ENCODE results near the gene CTSA. TPM values are rescaled to one million over a fixed set of nuclear protein-coding genes. Genes with fewer than 3 reads are reported as not detected.

CTSA gene
- total RNA-seq (2011; cell fraction: chromatin; rRNA removed; ENCODE audit: low replicate concordance): 129 and 346 TPM in 2 replicates
- total RNA-seq (2011; cell fraction: nucleolus; rRNA removed): 275 and 312 TPM in 2 replicates
- total RNA-seq (2011; cell fraction: nucleoplasm; rRNA removed): 187 and 194 TPM in 2 replicates
- total RNA-seq (2014; rRNA removed): 26.0 and 30.5 TPM in 2 replicates
- 16.1 and 21.2 TPM in 2 replicates for total RNA-seq (2014; rRNA removed; fragmentation: Illumina TruSeq; extraction: Trizol)
- total RNA-seq (2015; rRNA removed; fragmentation: Illumina TruSeq; extraction: Trizol): 40.5 and 42.9 TPM in 2 replicates
- total RNA-seq (2021): 51.9 and 53.0 TPM in 2 replicates
- 28.3 and 44.7 TPM in 2 replicates for polyA plus RNA-seq (2011; rRNA removed)
- 54.6 and 66.3 TPM in 2 replicates for polyA plus RNA-seq (2011; cell fraction: cytosol; rRNA removed)
- 192 and 235 TPM in 2 replicates for polyA plus RNA-seq (2011; cell fraction: nucleus; rRNA removed)
- polyA plus RNA-seq (2012): 60.5 and 80.5 TPM in 2 replicates
- polyA plus RNA-seq (2014; fragmentation: Illumina TruSeq; extraction: Trizol): 60.3 and 61.7 TPM in 2 replicates
- polyA plus RNA-seq (2014; fragmentation: Nextera tagmentation; extraction: Ambion mirVana): 10 to 100 TPM in 1 of 2 experiments, 1 to 10 TPM in 1; 8.8 to 12.4 TPM
- polyA plus RNA-seq (2014; rRNA removed): 47.8 and 51.2 TPM in 2 replicates
- polyA minus RNA-seq (2011; rRNA and poly(A)+ RNA removed): 32.6 and 38.8 TPM in 2 replicates
- polyA minus RNA-seq (2011; cell fraction: cytosol; rRNA and poly(A)+ RNA removed): 32.9 and 38.3 TPM in 2 replicates
- polyA minus RNA-seq (2011; cell fraction: nucleus; rRNA and poly(A)+ RNA removed): 74.4 and 74.6 TPM in 2 replicates
- percentile 70 among the genes with signal in this experiment for Bru-seq, nascent RNA
- BruChase-seq, experiment 1, labeled RNA remaining after a 2-hour chase: percentile 63 among the genes with signal in this experiment
- percentile 73 among the genes with signal in this experiment for BruChase-seq, experiment 2, labeled RNA remaining after a 6-hour chase
- long read RNA-seq, experiment 1, transcript CTSA-207 (2 exons, 2,183 nt): minor isoform, 24 of 135 reads
- long read RNA-seq, experiment 1, transcript CTSA-204 (15 exons, 2,149 nt): major isoform, 54 of 135 reads
- long read RNA-seq, experiment 1, transcript CTSA-203 (14 exons, 1,972 nt): minor isoform, 19 of 135 reads
- long read RNA-seq, experiment 1, partial matches to known transcripts: 23 of 135 reads
- long read RNA-seq, experiment 1, other reads (novel, unspliced or antisense): 14 of 135 reads
- long read RNA-seq, experiment 2, transcript CTSA-203 (14 exons, 1,972 nt): minor isoform, 20 of 82 reads
- long read RNA-seq, experiment 2, transcript CTSA-204 (15 exons, 2,149 nt): major isoform, 34 of 82 reads
- long read RNA-seq, experiment 2, partial matches to known transcripts: 12 of 82 reads
- long read RNA-seq, experiment 2, other reads (novel, unspliced or antisense): 12 of 82 reads
- long read RNA-seq, experiment 3, transcript CTSA-204 (15 exons, 2,149 nt): major isoform, 9 of 14 reads
- long read RNA-seq, experiment 3, partial matches to known transcripts: 0 of 14 reads
- long read RNA-seq, experiment 3, other reads (novel, unspliced or antisense): 1 of 14 reads

DNA sequence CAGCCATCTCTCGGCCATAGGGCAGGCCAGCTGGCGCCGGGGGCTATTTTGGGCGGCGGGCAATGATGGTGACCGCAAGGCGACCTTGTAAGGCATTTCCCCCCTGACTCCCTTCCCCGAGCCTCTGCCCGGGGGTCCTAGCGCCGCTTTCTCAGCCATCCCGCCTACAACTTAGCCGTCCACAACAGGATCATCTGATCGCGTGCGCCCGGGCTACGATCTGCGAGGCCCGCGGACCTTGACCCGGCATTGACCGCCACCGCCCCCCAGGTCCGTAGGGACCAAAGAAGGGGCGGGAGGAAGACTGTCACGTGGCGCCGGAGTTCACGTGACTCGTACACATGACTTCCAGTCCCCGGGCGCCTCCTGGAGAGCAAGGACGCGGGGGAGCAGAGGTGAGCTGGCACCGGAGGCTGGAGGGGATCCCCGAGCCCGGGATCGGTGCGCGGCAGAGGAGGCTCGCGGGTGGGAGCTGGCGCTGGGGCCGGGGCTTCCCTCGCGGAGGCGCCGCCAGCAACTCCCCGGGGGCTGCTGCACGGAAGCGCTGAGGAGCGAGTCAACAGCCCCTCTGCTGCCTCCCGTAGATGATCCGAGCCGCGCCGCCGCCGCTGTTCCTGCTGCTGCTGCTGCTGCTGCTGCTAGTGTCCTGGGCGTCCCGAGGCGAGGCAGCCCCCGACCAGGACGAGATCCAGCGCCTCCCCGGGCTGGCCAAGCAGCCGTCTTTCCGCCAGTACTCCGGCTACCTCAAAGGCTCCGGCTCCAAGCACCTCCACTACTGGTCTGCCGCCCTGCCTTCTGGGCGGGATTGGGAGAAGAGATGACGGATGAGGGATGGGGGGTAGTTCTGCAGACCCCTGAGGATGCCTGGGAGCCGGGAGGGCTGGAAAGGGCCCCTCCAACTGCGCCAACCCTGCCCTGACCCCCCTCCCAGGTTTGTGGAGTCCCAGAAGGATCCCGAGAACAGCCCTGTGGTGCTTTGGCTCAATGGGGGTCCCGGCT lies at the start of gene CTSA, which contains the start of gene NEURL2:
Gene CTSA, plus strand, starts transcription at position 351 of the 999 bp plus-strand sequence. Its CDS starts 234 bp downstream, at position 585.
Gene NEURL2, minus strand, starts transcription at position 224 of the 999 bp plus-strand sequence. Its CDS starts 217 bp downstream, at position 7.
- ATAC-seq: peak; percentile 93
- peak within 1 kb of the TSS; percentile 74 to 94 for H3K9ac ChIP-seq (ENCODE audit: insufficient read depth in 1 of 2, low read depth in 2 of 2, low read length in 2 of 2)
- POLR2A ChIA-PET: interaction anchor here (0.6 to 3.3 kb wide), 6 partner anchors 9 to 43 kb away, joined by 3 to 13 read pairs (median 4); partner anchors contain the start of genes ACOT8 and ZSWIM1
- no peaks in the 10 kb centered on the region for H3K27me3 ChIP-seq (ENCODE audit: control insufficient read depth in 2 of 2, insufficient read depth in 2 of 2, low read length in 2 of 2)
- intact Hi-C loops (cut with micrococcal nuclease): loop anchor here (5.0 kb wide), 1 partner anchor 71 kb away; no protein-coding TSS in a partner anchor
- H2AFZ ChIP-seq (ENCODE audit: low read depth, low read length): peak within 1 kb of the TSS; percentile 96
- no TSS peak for BruUV-seq (replicated peaks)
- peak within 1 kb of the TSS; percentile 69 for H3K4me3 ChIP-seq
- peak within 1 kb of the TSS; percentile 81 for H3K4me2 ChIP-seq (ENCODE audit: insufficient read depth, low read length)
- H3K9me3 ChIP-seq (replicated peaks; ENCODE audit: control insufficient read depth, insufficient read depth, low read depth, low read length): no peaks in the 10 kb centered on the region
- H3K79me2 ChIP-seq (ENCODE audit: control insufficient read depth, insufficient read depth, low read length): peaks cover 7% of the 10 kb centered on the region; the same call in 1 of the 3 replicates
- H3K36me3 ChIP-seq (ENCODE audit: control insufficient read depth, insufficient read depth, low read length): peaks cover 33% of the 10 kb centered on the region; the same call in 2 of the 3 replicates
- in situ Hi-C loops (cut with MboI): no loop called here
- WGBS (ENCODE audit: insufficient coverage, low coverage, missing lambda C conversion rate): under 1% methylated on average over 54 of the region's 78 CpGs
- CTCF ChIA-PET (ENCODE audit: low intra/inter-chr PET ratio): interaction anchor here (0.8 to 2.7 kb wide), 5 partner anchors 91 to 572 kb away, joined by 3 to 9 read pairs (median 3); no protein-coding TSS in a partner anchor
- no peaks in the 10 kb centered on the region for H4K20me1 ChIP-seq (replicated peaks; ENCODE audit: control insufficient read depth, insufficient read depth, low read length)
- H3K4me1 ChIP-seq (replicated peaks in 1 of 2; ENCODE audit: control insufficient read depth in 2 of 2, insufficient read depth in 2 of 2, low read length in 2 of 2): peaks cover 11 to 40% of the 10 kb centered on the region in 2 experiments
- FAIRE-seq: peak; percentile 77
- peak; percentile 96 to 98 (median 97) for DNase-seq (ENCODE audit: extremely low read depth in 1 of 4, low spot score in 3 of 4)
- H3K27ac ChIP-seq (ENCODE audit: extremely low read depth, low read depth, low read length): peak within 1 kb of the TSS; percentile 74
- no peaks in the 10 kb centered on the region for H3K9me1 ChIP-seq (ENCODE audit: control insufficient read depth, insufficient read depth, low read length)
- no peak for TF ChIP-seq NR4A1 (CRISPR knock-in tag; IDR thresholded peaks at IDR 0.05)
- peak; percentile 56; the same call in 1 of the 2 replicates for TF ChIP-seq NR4A1 (tag; IDR thresholded peaks at IDR 0.05)
- TF ChIP-seq, protein P1, sequence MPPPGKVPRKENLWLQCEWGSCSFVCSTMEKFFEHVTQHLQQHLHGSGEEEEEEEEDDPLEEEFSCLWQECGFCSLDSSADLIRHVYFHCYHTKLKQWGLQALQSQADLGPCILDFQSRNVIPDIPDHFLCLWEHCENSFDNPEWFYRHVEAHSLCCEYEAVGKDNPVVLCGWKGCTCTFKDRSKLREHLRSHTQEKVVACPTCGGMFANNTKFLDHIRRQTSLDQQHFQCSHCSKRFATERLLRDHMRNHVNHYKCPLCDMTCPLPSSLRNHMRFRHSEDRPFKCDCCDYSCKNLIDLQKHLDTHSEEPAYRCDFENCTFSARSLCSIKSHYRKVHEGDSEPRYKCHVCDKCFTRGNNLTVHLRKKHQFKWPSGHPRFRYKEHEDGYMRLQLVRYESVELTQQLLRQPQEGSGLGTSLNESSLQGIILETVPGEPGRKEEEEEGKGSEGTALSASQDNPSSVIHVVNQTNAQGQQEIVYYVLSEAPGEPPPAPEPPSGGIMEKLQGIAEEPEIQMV (tag; conservative IDR thresholded peaks at IDR 0.05; ENCODE audit: low read depth): 0 out of 2 replicates have a peak, but pooled peaks have one; percentile 20
- TF ChIP-seq, protein P2, sequence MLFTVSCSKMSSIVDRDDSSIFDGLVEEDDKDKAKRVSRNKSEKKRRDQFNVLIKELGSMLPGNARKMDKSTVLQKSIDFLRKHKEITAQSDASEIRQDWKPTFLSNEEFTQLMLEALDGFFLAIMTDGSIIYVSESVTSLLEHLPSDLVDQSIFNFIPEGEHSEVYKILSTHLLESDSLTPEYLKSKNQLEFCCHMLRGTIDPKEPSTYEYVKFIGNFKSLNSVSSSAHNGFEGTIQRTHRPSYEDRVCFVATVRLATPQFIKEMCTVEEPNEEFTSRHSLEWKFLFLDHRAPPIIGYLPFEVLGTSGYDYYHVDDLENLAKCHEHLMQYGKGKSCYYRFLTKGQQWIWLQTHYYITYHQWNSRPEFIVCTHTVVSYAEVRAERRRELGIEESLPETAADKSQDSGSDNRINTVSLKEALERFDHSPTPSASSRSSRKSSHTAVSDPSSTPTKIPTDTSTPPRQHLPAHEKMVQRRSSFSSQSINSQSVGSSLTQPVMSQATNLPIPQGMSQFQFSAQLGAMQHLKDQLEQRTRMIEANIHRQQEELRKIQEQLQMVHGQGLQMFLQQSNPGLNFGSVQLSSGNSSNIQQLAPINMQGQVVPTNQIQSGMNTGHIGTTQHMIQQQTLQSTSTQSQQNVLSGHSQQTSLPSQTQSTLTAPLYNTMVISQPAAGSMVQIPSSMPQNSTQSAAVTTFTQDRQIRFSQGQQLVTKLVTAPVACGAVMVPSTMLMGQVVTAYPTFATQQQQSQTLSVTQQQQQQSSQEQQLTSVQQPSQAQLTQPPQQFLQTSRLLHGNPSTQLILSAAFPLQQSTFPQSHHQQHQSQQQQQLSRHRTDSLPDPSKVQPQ (CRISPR knock-in tag; IDR thresholded peaks at IDR 0.05; ENCODE audit: borderline replicate concordance): peak; percentile 64; the same call in 1 of the 2 replicates
- TF ChIP-seq, protein P3, sequence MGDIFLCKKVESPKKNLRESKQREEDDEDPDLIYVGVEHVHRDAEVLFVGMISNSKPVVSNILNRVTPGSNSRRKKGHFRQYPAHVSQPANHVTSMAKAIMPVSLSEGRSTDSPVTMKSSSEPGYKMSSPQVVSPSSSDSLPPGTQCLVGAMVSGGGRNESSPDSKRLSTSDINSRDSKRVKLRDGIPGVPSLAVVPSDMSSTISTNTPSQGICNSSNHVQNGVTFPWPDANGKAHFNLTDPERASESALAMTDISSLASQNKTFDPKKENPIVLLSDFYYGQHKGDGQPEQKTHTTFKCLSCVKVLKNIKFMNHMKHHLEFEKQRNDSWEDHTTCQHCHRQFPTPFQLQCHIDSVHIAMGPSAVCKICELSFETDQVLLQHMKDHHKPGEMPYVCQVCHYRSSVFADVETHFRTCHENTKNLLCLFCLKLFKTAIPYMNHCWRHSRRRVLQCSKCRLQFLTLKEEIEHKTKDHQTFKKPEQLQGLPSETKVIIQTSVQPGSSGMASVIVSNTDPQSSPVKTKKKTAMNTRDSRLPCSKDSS (IDR thresholded peaks at IDR 0.05; ENCODE audit: low read depth, partially characterized antibody): no peak
- TF ChIP-seq FOS (IDR thresholded peaks at IDR 0.05; ENCODE audit: extremely low read depth, insufficient read length): peak; percentile 79

All from K562 (cell line).